ENCODE measurements around the gene UBE2QL1. TPM values are rescaled to one million over a fixed set of nuclear protein-coding genes. Genes with fewer than 3 reads are reported as not detected.

The UBE2QL1 gene, protein sequence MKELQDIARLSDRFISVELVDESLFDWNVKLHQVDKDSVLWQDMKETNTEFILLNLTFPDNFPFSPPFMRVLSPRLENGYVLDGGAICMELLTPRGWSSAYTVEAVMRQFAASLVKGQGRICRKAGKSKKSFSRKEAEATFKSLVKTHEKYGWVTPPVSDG
- total RNA-seq: 22.1 TPM
- long read RNA-seq, full-length matches to known transcripts: 22 of 36 reads
- long read RNA-seq, partial matches to known transcripts: 0 of 36 reads
- long read RNA-seq, other reads (novel, unspliced or antisense): 14 of 36 reads

GRCh38 chr5:6448622-6449464 is at the start of gene UBE2QL1:
Gene UBE2QL1 (plus strand): TSS chr5:6448859. CDS start chr5:6448894, 35 bp downstream.
- DNase-seq: peak; percentile 45
- intact Hi-C loops (cut with micrococcal nuclease): no loop called here
- ATAC-seq: peak; percentile 58

- intact Hi-C loops (cut with micrococcal nuclease): no loop called here
- ATAC-seq: no peak
- no peak for DNase-seq
Measured at GRCh38 chr5:6399980-6400910, 48.4 kb upstream of the UBE2QL1 start.

GRCh38 chr5:6401410-6401809 is 47.2 kb upstream of the UBE2QL1 start:
- ATAC-seq (no peak), DNase-seq (no peak)
- intact Hi-C loops (cut with micrococcal nuclease): no loop called here

- intact Hi-C loops (cut with micrococcal nuclease): no loop called here
- no peak for ATAC-seq
- no peak for DNase-seq
Measured at GRCh38 chr5:6402939-6403338, 45.7 kb upstream of the UBE2QL1 start.

DNA sequence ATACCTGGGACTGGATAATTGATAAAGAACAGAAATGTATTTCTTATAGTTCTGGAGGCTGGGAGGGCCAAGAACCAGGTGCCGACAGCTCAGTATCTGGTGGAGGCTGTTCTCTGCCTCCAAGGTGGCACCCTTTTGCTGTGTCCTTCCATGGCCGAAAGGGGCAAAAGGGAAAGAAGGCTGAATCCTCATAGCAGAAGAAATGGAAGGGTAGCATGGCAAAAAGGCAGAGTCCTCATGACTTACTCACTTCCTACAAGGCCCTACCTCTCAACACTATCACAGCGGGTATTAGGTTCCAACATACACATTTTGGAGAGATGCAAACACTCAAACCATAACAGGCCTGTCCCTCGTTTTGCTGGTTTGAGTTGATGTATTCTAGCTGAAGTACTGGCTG is 45.2 kb upstream of the UBE2QL1 start:
- ATAC-seq (no peak), DNase-seq (no peak)
- intact Hi-C loops (cut with micrococcal nuclease): no loop called here

DNA sequence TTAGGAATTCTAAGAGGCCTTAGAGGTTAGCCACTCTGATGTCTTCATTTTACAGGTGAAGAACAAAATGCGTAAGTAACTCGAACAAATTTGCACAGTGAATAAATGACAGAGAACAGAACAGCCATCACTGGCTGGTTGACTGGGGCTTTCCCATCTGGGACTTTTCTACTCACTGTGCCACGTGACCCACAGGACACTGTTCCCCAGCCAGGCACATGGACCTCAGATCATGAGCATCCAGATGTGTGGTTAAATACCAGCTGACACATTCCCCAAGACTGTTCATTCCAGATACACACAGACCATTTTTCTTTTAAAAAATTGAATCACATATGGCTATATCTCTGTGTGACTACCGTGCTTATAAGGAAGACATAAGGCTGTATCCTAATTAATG is 44.5 kb upstream of the UBE2QL1 start:
- DNase-seq (no peak), ATAC-seq (no peak)
- intact Hi-C loops (cut with micrococcal nuclease): no loop called here

GRCh38 chr5:6405591-6405990 is 43.1 kb upstream of the UBE2QL1 start:
- intact Hi-C loops (cut with micrococcal nuclease): no loop called here
- ATAC-seq (no peak), DNase-seq (no peak)

GRCh38 chr5:6407558-6408259 is 41.0 kb upstream of the UBE2QL1 start:
- DNase-seq: no peak
- intact Hi-C loops (cut with micrococcal nuclease): no loop called here
- no peak for ATAC-seq

DNA sequence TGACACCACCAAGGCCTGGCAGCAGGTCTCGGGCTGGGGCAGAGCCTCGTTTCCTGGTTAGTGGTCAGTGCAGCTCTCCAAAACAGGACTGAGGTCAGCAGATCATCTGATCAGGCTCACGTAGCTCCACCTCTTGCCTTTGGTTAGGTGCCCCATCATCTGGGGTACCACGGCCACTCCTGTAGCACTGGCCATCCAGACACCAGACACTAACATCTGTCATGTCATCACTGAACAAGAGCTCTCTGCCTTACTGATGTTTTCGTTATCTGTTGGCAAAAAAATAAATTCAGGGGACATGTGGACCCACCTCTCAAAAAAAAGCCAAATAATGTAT is 40.4 kb upstream of the UBE2QL1 start:
- ATAC-seq: no peak
- DNase-seq: no peak
- intact Hi-C loops (cut with micrococcal nuclease): no loop called here

GRCh38 chr5:6408627-6409446 is 39.8 kb upstream of the UBE2QL1 start:
- no peak for DNase-seq
- no peak for ATAC-seq
- intact Hi-C loops (cut with micrococcal nuclease): no loop called here

- DNase-seq: no peak
- ATAC-seq: no peak
- intact Hi-C loops (cut with micrococcal nuclease): no loop called here
Measured at GRCh38 chr5:6410421-6410820, 38.2 kb upstream of the UBE2QL1 start.

- no peak for ATAC-seq
- no peak for DNase-seq
- intact Hi-C loops (cut with micrococcal nuclease): no loop called here
Measured at GRCh38 chr5:6411141-6411540, 37.5 kb upstream of the UBE2QL1 start.

- ATAC-seq: no peak
- DNase-seq: no peak
- intact Hi-C loops (cut with micrococcal nuclease): no loop called here
Measured at GRCh38 chr5:6412811-6413210, 35.8 kb upstream of the UBE2QL1 start.

DNA sequence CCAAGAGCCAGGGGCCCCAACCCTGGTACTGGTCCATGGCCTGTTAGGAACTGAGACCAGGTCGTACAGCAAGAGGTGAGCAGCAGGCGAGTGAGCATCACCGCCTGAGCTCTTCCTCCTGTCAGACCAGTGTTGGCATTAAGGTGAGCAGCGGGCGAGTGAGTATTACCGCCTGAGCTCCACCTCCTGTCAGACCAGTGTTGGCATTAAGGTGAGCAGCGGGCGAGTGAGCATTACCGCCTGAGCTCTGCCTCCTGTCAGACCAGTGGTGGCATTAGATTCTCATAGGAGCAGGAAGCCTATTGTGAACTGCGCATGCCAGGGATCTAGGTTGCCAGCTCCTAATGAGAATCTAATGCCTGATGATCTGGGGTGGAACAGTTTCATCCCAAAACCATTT is 31.0 kb upstream of the UBE2QL1 start:
- ATAC-seq (no peak), DNase-seq (no peak)
- intact Hi-C loops (cut with micrococcal nuclease): no loop called here

- intact Hi-C loops (cut with micrococcal nuclease): no loop called here
- no peak for DNase-seq
- no peak for ATAC-seq
Measured at GRCh38 chr5:6418679-6419276, 29.9 kb upstream of the UBE2QL1 start.

- intact Hi-C loops (cut with micrococcal nuclease): no loop called here
- no peak for DNase-seq
- peak; percentile 69 for ATAC-seq
Measured at GRCh38 chr5:6419340-6419852, 29.3 kb upstream of the UBE2QL1 start.

DNA sequence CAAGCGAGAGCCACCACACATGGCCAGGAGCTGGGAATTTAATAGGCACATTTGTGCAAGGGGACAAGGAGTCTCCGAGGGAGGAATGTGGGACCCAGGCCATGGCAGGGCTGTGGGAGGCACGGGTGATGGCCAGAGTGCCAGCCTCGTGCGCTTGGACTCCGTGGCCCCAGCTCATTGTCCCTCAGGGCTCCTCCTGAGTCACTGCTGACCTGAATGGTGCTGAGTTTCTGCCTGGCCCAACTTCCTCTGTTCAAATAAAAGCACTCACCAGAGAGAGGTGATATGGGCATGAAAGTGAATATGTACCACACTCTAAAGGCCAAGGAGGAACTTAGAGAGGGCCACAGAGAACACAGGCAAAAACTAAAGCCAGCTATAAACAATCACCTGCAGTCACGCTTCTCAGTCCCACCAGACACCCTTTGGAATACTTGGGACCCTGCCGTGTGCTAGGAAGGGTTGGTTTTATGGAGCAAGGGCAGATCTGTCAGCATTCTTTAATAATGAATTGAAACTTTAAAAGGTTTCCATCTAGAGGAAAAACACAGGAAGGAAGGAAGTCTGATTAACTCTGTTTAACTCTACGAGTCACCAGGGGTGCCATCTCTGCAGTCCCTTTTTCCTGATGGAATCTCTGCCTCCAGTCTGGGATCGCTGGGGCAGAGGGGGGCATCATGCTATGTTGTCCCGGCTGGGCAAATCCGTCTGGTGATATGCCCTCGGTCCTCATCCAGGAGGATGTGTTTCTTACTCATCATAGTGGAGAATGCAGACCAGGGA is 25.1 kb upstream of the UBE2QL1 start:
- ATAC-seq (peak; percentile 30), DNase-seq (no peak)
- intact Hi-C loops (cut with micrococcal nuclease): no loop called here

All from left ventricle myocardium superior (tissue), 1 donor.